Measurements from ENCODE around the gene SGCE. TPM values are rescaled to one million over a fixed set of nuclear protein-coding genes. Genes with fewer than 3 reads are reported as not detected.

SGCE gene
- total RNA-seq, 2 experiments from 2014 or later = 23.5 to 27.1 TPM

DNA sequence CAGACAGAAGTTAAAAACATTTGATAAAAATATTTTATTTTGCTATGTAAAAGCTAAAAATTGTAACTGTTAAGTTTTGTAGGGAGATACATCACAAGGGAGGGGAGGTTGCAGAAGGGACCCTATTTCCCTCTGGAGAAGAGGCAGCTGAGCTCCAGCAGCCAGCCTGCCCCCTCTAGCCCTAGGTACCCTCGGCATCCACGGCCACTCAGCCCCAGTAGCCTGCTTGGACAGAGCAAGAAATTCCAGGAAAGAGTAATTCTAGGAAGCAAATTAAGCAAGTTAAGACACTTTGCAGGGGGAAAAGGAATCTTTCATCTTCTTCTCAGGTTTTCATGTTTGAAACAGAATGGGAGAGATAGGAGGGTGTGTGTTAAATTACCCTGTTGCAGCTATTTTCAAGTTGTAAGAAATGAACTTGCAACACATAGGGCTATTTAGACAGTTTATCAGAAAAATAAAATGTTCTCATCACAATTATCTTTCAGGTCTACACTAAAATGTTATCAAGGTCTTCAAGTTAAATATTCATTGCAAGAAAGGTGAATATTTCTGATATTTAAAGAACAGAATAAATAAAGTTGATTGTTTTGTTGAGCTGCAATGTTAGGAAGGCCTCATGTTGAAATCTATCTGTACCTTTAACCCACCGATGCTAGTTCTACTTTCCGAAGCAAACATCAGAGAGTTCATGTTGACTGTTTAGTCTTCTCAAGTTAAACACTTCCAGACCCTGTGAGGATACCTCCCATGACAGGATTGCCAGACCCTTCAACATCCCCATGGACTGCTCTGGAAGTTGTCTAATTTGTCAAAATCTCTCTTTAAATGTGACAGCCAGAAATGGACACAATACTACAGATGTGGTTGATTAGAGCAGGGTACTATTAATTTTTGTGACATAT is 5.5 kb downstream of the SGCE start:
- Histone ChIP-seq H3K79me2 (ENCODE audit: insufficient read depth, low read depth, low read length) (no peaks in the 10 kb centered on the region; the same call in 1 of the 2 replicates), H2AFZ (ENCODE audit: low read length) (no peak overlapping the region), H4K20me1 (ENCODE audit: insufficient read depth, low read length) (no peaks in the 10 kb centered on the region; the same call in 1 of the 2 replicates), H3K9me3 (ENCODE audit: low read length) (no peaks in the 10 kb centered on the region), H3K36me3 (ENCODE audit: insufficient read depth, low read length) (no peaks in the 10 kb centered on the region), H3K4me3 (ENCODE audit: low read depth, low read length, poor library complexity, severe bottlenecking) (no peak overlapping the region), H3K27ac (ENCODE audit: low read depth, low read length, poor library complexity, severe bottlenecking) (no peak overlapping the region), H3K4me1 (ENCODE audit: insufficient read depth, low read length, poor library complexity, severe bottlenecking) (no peaks in the 10 kb centered on the region), H3K9me2 (ENCODE audit: insufficient read depth, low read length) (no peaks in the 10 kb centered on the region), H3K4me2 (ENCODE audit: low read length) (no peak overlapping the region)
- no peak for DNase-seq (ENCODE audit: low spot score)
- ChIA-PET POLR2A (interaction anchor here (0.5 to 0.6 kb wide), 3 partner anchors 12 to 1441 kb away, joined by 3 to 4 read pairs (median 3); no protein-coding TSS in a partner anchor), CTCF (ENCODE audit: unreplicated experiment) (no interaction called here)
- TF ChIP-seq EZH2phosphoT487 (IDR thresholded peaks at IDR 0.05; ENCODE audit: borderline replicate concordance, low read depth, low read length) = no peak
- TF ChIP-seq, protein P1, sequence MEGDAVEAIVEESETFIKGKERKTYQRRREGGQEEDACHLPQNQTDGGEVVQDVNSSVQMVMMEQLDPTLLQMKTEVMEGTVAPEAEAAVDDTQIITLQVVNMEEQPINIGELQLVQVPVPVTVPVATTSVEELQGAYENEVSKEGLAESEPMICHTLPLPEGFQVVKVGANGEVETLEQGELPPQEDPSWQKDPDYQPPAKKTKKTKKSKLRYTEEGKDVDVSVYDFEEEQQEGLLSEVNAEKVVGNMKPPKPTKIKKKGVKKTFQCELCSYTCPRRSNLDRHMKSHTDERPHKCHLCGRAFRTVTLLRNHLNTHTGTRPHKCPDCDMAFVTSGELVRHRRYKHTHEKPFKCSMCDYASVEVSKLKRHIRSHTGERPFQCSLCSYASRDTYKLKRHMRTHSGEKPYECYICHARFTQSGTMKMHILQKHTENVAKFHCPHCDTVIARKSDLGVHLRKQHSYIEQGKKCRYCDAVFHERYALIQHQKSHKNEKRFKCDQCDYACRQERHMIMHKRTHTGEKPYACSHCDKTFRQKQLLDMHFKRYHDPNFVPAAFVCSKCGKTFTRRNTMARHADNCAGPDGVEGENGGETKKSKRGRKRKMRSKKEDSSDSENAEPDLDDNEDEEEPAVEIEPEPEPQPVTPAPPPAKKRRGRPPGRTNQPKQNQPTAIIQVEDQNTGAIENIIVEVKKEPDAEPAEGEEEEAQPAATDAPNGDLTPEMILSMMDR (conservative IDR thresholded peaks at IDR 0.05; ENCODE audit: low read length) = no peak
- intact Hi-C loops (cut with micrococcal nuclease; ENCODE audit: unreplicated experiment) = no loop called here
- no TSS peak for BruUV-seq (replicated peaks)

DNA sequence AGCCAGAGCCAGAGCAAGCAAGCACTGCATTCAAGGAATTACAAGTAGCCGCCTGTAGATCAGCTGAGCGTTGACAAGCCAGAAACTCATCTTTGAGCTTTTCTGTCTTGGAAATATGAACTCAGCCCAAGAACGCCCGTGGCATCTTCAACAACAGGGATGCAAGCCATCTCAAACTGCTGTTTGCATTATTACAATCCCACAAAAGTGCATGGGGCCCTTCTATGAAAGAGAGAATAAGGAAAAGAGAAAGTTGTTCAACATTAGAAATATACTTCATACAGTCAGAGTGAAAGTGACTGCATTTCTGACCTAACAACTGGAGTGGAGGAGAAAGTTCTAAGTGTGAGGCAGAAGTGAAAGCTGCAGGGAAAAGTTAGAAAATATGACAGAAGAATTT is 6.5 kb downstream of the SGCE start:
- Histone ChIP-seq H3K79me2 (ENCODE audit: insufficient read depth, low read depth, low read length) (no peaks in the 10 kb centered on the region; the same call in 1 of the 2 replicates), H2AFZ (ENCODE audit: low read length) (no peak overlapping the region), H3K4me3 (ENCODE audit: low read depth, low read length, poor library complexity, severe bottlenecking) (no peak overlapping the region), H3K4me1 (ENCODE audit: insufficient read depth, low read length, poor library complexity, severe bottlenecking) (no peaks in the 10 kb centered on the region), H3K36me3 (ENCODE audit: insufficient read depth, low read length) (no peaks in the 10 kb centered on the region), H3K27ac (ENCODE audit: low read depth, low read length, poor library complexity, severe bottlenecking) (no peak overlapping the region), H3K9me3 (ENCODE audit: low read length) (no peaks in the 10 kb centered on the region), H3K4me2 (ENCODE audit: low read length) (no peak overlapping the region), H3K9me2 (ENCODE audit: insufficient read depth, low read length) (no peaks in the 10 kb centered on the region), H4K20me1 (ENCODE audit: insufficient read depth, low read length) (no peaks in the 10 kb centered on the region; the same call in 1 of the 2 replicates)
- intact Hi-C loops (cut with micrococcal nuclease; ENCODE audit: unreplicated experiment) = no loop called here
- no peak for DNase-seq (ENCODE audit: low spot score)
- no peak for TF ChIP-seq EZH2phosphoT487 (IDR thresholded peaks at IDR 0.05; ENCODE audit: borderline replicate concordance, low read depth, low read length)
- TF ChIP-seq, protein P1 (conservative IDR thresholded peaks at IDR 0.05; ENCODE audit: low read length) = no peak
- ChIA-PET POLR2A (no interaction called here), CTCF (ENCODE audit: unreplicated experiment) (no interaction called here)
- BruUV-seq (replicated peaks) = no TSS peak

DNA sequence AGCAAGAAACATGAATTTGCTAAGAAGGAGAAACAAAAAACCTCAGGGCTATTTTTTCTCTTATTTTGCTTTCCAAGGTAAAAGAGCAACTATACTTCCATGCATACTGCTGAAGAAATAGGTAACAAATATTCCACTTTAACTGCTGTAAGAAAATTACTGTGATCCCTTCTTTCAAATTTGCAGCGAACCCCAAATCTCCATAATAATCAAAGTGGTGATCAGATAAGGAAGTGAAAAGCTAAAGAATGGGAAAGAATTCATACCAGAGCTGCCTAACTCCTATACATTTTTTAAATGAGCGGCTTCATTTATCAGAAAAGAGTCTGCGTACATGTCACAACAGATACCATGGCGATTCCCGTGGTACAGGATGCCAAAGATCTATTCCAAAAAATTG is 7.2 kb downstream of the SGCE start:
- Histone ChIP-seq H3K4me1 (ENCODE audit: insufficient read depth, low read length, poor library complexity, severe bottlenecking) (no peaks in the 10 kb centered on the region), H3K27ac (ENCODE audit: low read depth, low read length, poor library complexity, severe bottlenecking) (no peak overlapping the region), H3K4me2 (ENCODE audit: low read length) (no peak overlapping the region), H3K4me3 (ENCODE audit: low read depth, low read length, poor library complexity, severe bottlenecking) (no peak overlapping the region), H3K79me2 (ENCODE audit: insufficient read depth, low read depth, low read length) (no peaks in the 10 kb centered on the region; the same call in 1 of the 2 replicates), H3K36me3 (ENCODE audit: insufficient read depth, low read length) (no peaks in the 10 kb centered on the region), H4K20me1 (ENCODE audit: insufficient read depth, low read length) (no peaks in the 10 kb centered on the region; the same call in 1 of the 2 replicates), H3K9me2 (ENCODE audit: insufficient read depth, low read length) (no peaks in the 10 kb centered on the region), H3K9me3 (ENCODE audit: low read length) (no peaks in the 10 kb centered on the region), H2AFZ (ENCODE audit: low read length) (no peak overlapping the region)
- TF ChIP-seq, protein P1 (conservative IDR thresholded peaks at IDR 0.05; ENCODE audit: low read length) = no peak
- TF ChIP-seq EZH2phosphoT487 (IDR thresholded peaks at IDR 0.05; ENCODE audit: borderline replicate concordance, low read depth, low read length) = no peak
- CTCF ChIA-PET (ENCODE audit: unreplicated experiment) = no interaction called here
- no peak for DNase-seq (ENCODE audit: low spot score)
- POLR2A ChIA-PET = no interaction called here
- intact Hi-C loops (cut with micrococcal nuclease; ENCODE audit: unreplicated experiment) = no loop called here
- no TSS peak for BruUV-seq (replicated peaks)
